ENCODE data around the gene ARAP1.

GRCh38 chr11:72737336-72737735 is 14.9 kb downstream of the ARAP1 start:
- TF ChIP-seq CTCF (IDR thresholded peaks at IDR 0.05), result no peak
- no peak for TF ChIP-seq POLR2A (IDR thresholded peaks at IDR 0.05)
- no peak for TF ChIP-seq EP300 (IDR thresholded peaks at IDR 0.05)
- TF ChIP-seq POLR2AphosphoS5 (IDR thresholded peaks at IDR 0.05), result no peak
